SU-DHL-6 (cell line): ENCODE data around the gene UMODL1.

Source experiments
- H2AFZ ChIP-seq: fragments of 200-600 bp; sonication (generic); 2 replicates; pipeline ENCODE4 v1.6.1; 2014; ENCODE audit warnings: low read depth, mild to moderate bottlenecking, moderate library complexity, mixed read lengths, antibody characterized with exemption, low read length; ENCODE audit not compliant: severe bottlenecking
- H3F3A ChIP-seq: fragments of 200-600 bp; shearing (Covaris generic); 2 replicates; pipeline ENCODE4 v1.6.0; 2016; ENCODE audit warnings: antibody characterized with exemption, mild to moderate bottlenecking; ENCODE audit not compliant: insufficient read depth
- H3K27ac ChIP-seq: fragments of 200-600 bp; sonication (generic); 2 replicates; pipeline ENCODE4 v1.5.1; 2016; ENCODE audit warnings: low read depth, mild to moderate bottlenecking, low read length, moderate library complexity, mixed read lengths
- H3K27me3 ChIP-seq: fragments of 200-600 bp; sonication (generic), shearing (Covaris generic); 2 replicates; pipeline ENCODE4 v1.6.0; 2014; ENCODE audit warnings: mild to moderate bottlenecking, low read length
- H3K36me3 ChIP-seq: fragments of 200-600 bp; sonication (generic); 2 replicates; pipeline ENCODE4 v1.6.1; 2014; ENCODE audit warnings: mild to moderate bottlenecking, low read length, mixed read lengths
- H3K4me2 ChIP-seq: fragments of 300-600, 200-600 bp; shearing (Covaris generic), sonication (generic); 2 replicates; pipeline ENCODE4 v1.6.0; 2014; ENCODE audit warnings: low read length, low read depth, mild to moderate bottlenecking; ENCODE audit not compliant: poor library complexity, severe bottlenecking
- H3K4me3 ChIP-seq: fragments of 200-600 bp; sonication (generic); 2 replicates; pipeline ENCODE4 v1.5.1; 2014; ENCODE audit warnings: antibody characterized with exemption, low read length, mild to moderate bottlenecking, mixed read lengths; ENCODE audit not compliant: insufficient read depth, poor library complexity, severe bottlenecking
- H3K79me2 ChIP-seq: fragments of 200-600 bp; sonication (generic); 2 replicates; pipeline ENCODE4 v1.6.1; 2014; ENCODE audit warnings: mild to moderate bottlenecking, low read length, moderate library complexity; ENCODE audit not compliant: insufficient read depth
- H3K9ac ChIP-seq: fragments of 200-600 bp; sonication (generic); 2 replicates; pipeline ENCODE4 v1.7.0; 2014; ENCODE audit warnings: mild to moderate bottlenecking, low read length
- H3K9me2 ChIP-seq: fragments of 200-600 bp; sonication (generic); replicated peaks from 2 replicates; pipeline ENCODE4 v1.6.1; 2014; ENCODE audit warnings: low read length; ENCODE audit not compliant: insufficient read depth
- H3K9me3 ChIP-seq: fragments of 200-600 bp; sonication (generic); 2 replicates; pipeline ENCODE4 v1.6.1; 2014; ENCODE audit warnings: low read length, mixed read lengths; ENCODE audit not compliant: insufficient read depth
- H4K20me1 ChIP-seq: fragments of 200-600 bp; sonication (generic); 2 replicates; pipeline ENCODE4 v1.6.1; 2014; ENCODE audit warnings: low read depth, mild to moderate bottlenecking, antibody characterized with exemption, low read length, moderate library complexity, mixed read lengths
- EZH2phosphoT487 ChIP-seq: fragments of 200-600 bp; sonication (generic), shearing (Covaris generic); conservative IDR thresholded peaks from 2 replicates; pipeline ENCODE4 v1.6.1; 2018; ENCODE audit warnings: mild to moderate bottlenecking, antibody characterized with exemption, low read length, moderate library complexity, mixed read lengths
- TF ChIP-seq, protein P1 (sequence below): fragments of 200-600 bp; sonication (generic); IDR thresholded peaks from one replicate; pipeline ENCODE4 v1.5.1; 2017; ENCODE audit warnings: antibody characterized with exemption, mild to moderate bottlenecking, low read length, moderate library complexity; ENCODE audit not compliant: insufficient read depth, poor library complexity, severe bottlenecking

The UMODL1 gene

DNA sequence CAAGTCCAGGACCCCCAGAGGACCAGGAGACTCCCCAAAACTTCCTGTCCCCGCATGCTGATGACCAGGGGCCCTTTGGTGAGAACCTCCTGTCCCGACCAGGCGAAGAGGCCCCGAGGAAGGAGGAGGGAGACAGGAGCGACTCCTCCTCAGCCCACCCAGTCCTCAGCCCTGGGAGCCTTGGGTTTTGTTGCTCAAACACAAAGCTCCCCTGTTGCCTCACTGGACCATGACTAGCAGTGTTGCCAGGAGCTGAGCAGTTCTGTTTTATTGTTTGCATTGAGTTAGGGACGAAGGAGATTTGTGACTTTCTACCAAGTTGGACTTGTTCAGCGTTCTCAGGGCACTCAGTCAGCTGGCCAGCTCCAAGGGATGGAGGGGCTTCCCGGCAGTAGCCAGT, 10.0 kb downstream of the UMODL1 start:
- no peaks in the 10 kb centered on the region for H3K79me2 ChIP-seq
- TF ChIP-seq, protein P1, sequence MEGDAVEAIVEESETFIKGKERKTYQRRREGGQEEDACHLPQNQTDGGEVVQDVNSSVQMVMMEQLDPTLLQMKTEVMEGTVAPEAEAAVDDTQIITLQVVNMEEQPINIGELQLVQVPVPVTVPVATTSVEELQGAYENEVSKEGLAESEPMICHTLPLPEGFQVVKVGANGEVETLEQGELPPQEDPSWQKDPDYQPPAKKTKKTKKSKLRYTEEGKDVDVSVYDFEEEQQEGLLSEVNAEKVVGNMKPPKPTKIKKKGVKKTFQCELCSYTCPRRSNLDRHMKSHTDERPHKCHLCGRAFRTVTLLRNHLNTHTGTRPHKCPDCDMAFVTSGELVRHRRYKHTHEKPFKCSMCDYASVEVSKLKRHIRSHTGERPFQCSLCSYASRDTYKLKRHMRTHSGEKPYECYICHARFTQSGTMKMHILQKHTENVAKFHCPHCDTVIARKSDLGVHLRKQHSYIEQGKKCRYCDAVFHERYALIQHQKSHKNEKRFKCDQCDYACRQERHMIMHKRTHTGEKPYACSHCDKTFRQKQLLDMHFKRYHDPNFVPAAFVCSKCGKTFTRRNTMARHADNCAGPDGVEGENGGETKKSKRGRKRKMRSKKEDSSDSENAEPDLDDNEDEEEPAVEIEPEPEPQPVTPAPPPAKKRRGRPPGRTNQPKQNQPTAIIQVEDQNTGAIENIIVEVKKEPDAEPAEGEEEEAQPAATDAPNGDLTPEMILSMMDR = no peak
- TF ChIP-seq EZH2phosphoT487 = no peak
- no peak overlapping the region for H3K9ac ChIP-seq
- no peak overlapping the region for H3K27ac ChIP-seq
- no peak overlapping the region for H2AFZ ChIP-seq
- H3F3A ChIP-seq = no peaks in the 10 kb centered on the region
- H3K4me2 ChIP-seq = no peak overlapping the region
- no peak overlapping the region for H3K4me3 ChIP-seq
- no peaks in the 10 kb centered on the region for H3K36me3 ChIP-seq
- no peaks in the 10 kb centered on the region for H3K9me3 ChIP-seq
- H4K20me1 ChIP-seq = no peaks in the 10 kb centered on the region
- no peaks in the 10 kb centered on the region for H3K27me3 ChIP-seq
- H3K9me2 ChIP-seq = no peaks in the 10 kb centered on the region

DNA sequence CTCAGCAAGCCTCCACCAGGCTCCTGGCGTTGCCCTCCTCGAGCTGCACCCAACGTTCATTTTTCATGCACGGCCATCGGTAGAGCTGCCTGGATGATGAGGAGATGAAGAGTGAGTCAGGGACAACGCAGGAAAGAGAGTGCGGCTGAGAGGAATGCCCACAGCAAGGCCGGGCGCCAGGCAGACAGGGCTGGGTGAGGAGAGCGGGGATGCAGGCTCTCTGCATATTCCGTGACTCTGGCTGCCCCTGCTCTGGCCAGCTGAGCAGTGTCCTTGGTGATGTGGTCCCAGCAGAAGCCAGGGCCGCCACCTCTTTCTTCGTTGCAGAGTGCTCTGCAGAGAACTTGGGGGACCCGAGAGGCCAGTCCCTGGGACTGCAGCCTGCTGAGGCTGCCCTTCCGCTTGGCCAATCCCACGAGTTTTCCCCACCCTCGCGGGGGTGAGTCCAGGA, 10.8 kb downstream of the UMODL1 start:
- H3K36me3 ChIP-seq = no peaks in the 10 kb centered on the region
- no peak overlapping the region for H3K27ac ChIP-seq
- no peak overlapping the region for H3K4me2 ChIP-seq
- no peaks in the 10 kb centered on the region for H3K27me3 ChIP-seq
- H3K9me3 ChIP-seq = no peaks in the 10 kb centered on the region
- H3F3A ChIP-seq = no peaks in the 10 kb centered on the region
- no peak overlapping the region for H3K4me3 ChIP-seq
- TF ChIP-seq, protein P1 = no peak
- TF ChIP-seq EZH2phosphoT487 = no peak
- H3K9me2 ChIP-seq = no peaks in the 10 kb centered on the region
- H2AFZ ChIP-seq = no peak overlapping the region
- H4K20me1 ChIP-seq = no peaks in the 10 kb centered on the region
- H3K9ac ChIP-seq = no peak overlapping the region
- no peaks in the 10 kb centered on the region for H3K79me2 ChIP-seq

DNA sequence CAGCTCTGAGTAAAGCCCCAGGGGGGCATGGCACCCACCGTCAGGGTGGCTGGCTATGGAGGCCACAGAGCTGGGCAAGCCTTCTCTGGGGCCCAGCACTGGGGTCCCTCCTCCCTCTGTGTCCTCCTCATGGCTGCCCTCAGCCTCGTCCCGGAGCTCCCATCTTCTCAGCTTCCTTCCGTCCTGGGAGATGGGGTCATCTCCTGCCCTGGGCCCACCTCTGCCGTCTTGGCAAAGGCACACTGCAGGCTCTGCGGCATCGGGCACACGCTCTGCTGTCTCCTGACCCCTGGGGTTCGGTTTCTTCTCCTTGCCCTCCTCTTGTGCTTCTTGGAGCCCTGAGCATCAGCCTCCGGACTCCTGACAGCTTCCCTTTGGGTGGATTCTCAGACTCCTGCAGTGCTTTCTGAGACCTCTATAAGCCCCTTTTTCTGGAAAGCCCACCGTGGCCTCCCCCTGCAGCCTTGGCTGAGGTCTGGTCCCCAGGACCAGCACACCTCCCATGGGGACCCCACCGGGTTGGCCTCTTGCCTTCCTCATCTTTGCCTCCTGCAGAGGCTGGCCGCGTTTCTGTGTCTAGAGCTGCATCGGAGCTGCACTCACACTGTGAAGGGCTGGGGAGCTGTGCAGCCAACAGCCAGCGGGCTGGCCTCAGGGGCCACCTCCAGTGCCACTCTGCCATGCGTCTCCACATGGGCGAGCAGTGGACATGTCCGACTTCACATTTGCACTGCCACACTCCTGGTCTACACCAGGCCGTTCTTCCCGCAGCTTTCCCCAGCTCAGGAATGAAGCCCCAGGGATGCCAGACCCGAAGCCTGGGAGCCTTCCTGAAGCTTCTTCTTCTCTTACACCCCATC, 11.6 kb downstream of the UMODL1 start:
- Histone ChIP-seq H3K36me3 (no peaks in the 10 kb centered on the region), H2AFZ (no peak overlapping the region), H3K9me2 (no peaks in the 10 kb centered on the region), H3K4me2 (no peak overlapping the region), H3K79me2 (no peaks in the 10 kb centered on the region), H3K4me3 (no peak overlapping the region), H3K27me3 (no peaks in the 10 kb centered on the region), H3F3A (no peaks in the 10 kb centered on the region), H4K20me1 (no peaks in the 10 kb centered on the region), H3K9me3 (no peaks in the 10 kb centered on the region), H3K9ac (no peak overlapping the region), H3K27ac (no peak overlapping the region)
- TF ChIP-seq EZH2phosphoT487 = no peak
- TF ChIP-seq, protein P1 = no peak
